SK-N-SH (cell line): Measurements from ENCODE around the gene ASPSCR1. TPM values are rescaled to one million over a fixed set of nuclear protein-coding genes. Genes with fewer than 3 reads are reported as not detected.
A peak's percentile ranks its signal among the peaks of the same experiment; 100 is the strongest.

Experiments
- CTCF ChIA-PET: fragments of 300-600, 350-600 bp; formaldehyde crosslinking; extraction: SDS; loops from one replicate; lab custom pipeline; 2021; lab: Yijun Ruan, JAX
- POLR2A ChIA-PET: fragments of 350-600 bp; sonication (Branson Sonifier 250); formaldehyde crosslinking; extraction: SDS; loops from one replicate; lab custom pipeline; 2020; ENCODE audit warnings: antibody characterized with exemption, inconsistent platforms; lab: Yijun Ruan, JAX
- DNase-seq: peaks from one replicate; pipeline ENCODE4 v3.0.0; 2012
- H2AFZ ChIP-seq: fragments of 200-600 bp; sonication (generic); 2 replicates; pipeline ENCODE4 v1.8.1; 2016; ENCODE audit warnings: antibody characterized with exemption, mild to moderate bottlenecking, low read depth
- H3F3A ChIP-seq: fragments of 200-600 bp; sonication (generic); replicated peaks from 2 replicates; pipeline ENCODE3; 2016; ENCODE audit warnings: antibody characterized with exemption, mild to moderate bottlenecking; ENCODE audit not compliant: insufficient read depth
- H3K27ac ChIP-seq, 2 experiments: fragments of 200-500 bp in 1 of 2; fragments of 200-600 bp in 1 of 2; sonication (Bioruptor generic) in 1 of 2; sonication (generic), shearing (Covaris generic) in 1 of 2; 2 replicates each; pipeline versions ENCODE4 v1.5.1 to v1.6.1; 2014 to 2016; ENCODE audit warnings: low read depth in 2 of 2, inconsistent platforms in 1 of 2, low read length in 1 of 2, mild to moderate bottlenecking in 1 of 2, mixed read lengths in 1 of 2
- H3K27me3 ChIP-seq: fragments of 200-600 bp; sonication (generic), shearing (Covaris generic); 2 replicates; pipeline ENCODE4 v1.6.1; 2016; ENCODE audit warnings: mixed run types; ENCODE audit not compliant: insufficient read depth
- H3K36me3 ChIP-seq, 2 experiments: fragments of 200-500 bp in 1 of 2; fragments of 200-600 bp in 1 of 2; sonication (Bioruptor generic) in 1 of 2; sonication (generic) in 1 of 2; replicated peaks in 1 of 2; 2 replicates each; pipeline versions ENCODE3 to v1.5.1; 2014 to 2016; ENCODE audit warnings: low read length in 1 of 2, mild to moderate bottlenecking in 1 of 2; ENCODE audit not compliant: insufficient read depth in 2 of 2, control insufficient read depth in 1 of 2
- H3K4me1 ChIP-seq, 2 experiments: fragments of 200-500 bp in 1 of 2; fragments of 200-600 bp in 1 of 2; sonication (Bioruptor generic) in 1 of 2; sonication (generic), shearing (Covaris generic) in 1 of 2; 2 replicates each; pipeline versions ENCODE4 v1.5.1 to v1.6.1; 2014 to 2016; ENCODE audit warnings: low read depth in 1 of 2, low read length in 1 of 2, mixed run types in 1 of 2; ENCODE audit not compliant: insufficient read depth in 2 of 2, control insufficient read depth in 1 of 2
- H3K4me2 ChIP-seq: fragments of 200-600 bp; sonication (generic), shearing (Covaris generic); 2 replicates; pipeline ENCODE4 v1.6.1; 2017; ENCODE audit warnings: mixed run types
- H3K4me3 ChIP-seq, 2 experiments: fragments of 200-500 bp in 1 of 2; fragments of 200-600 bp in 1 of 2; sonication (Bioruptor generic) in 1 of 2; sonication (generic), shearing (Covaris generic) in 1 of 2; 2 replicates each; pipeline versions ENCODE4 v1.5.1 to v1.8.1; 2014 to 2016; ENCODE audit warnings: low read depth in 2 of 2, inconsistent platforms in 1 of 2, low read length in 1 of 2, mild to moderate bottlenecking in 1 of 2, mixed read lengths in 1 of 2, moderate library complexity in 1 of 2
- H3K79me2 ChIP-seq: fragments of 200-600 bp; sonication (generic); 2 replicates; pipeline ENCODE4 v1.8.1; 2017; ENCODE audit warnings: mild to moderate bottlenecking; ENCODE audit not compliant: insufficient read depth
- H3K9ac ChIP-seq: fragments of 200-600 bp; sonication (generic); 2 replicates; pipeline ENCODE4 v1.6.1; 2017; ENCODE audit warnings: mixed run types
- H3K9me2 ChIP-seq: fragments of 200-600 bp; sonication (generic); 2 replicates; pipeline ENCODE4 v1.6.1; 2017; ENCODE audit warnings: mixed run types
- H3K9me3 ChIP-seq: fragments of 200-600 bp; sonication (generic); 2 replicates; pipeline ENCODE4 v1.6.1; 2017; ENCODE audit warnings: mixed run types, mild to moderate bottlenecking, moderate library complexity
- H4K20me1 ChIP-seq: fragments of 200-600 bp; sonication (generic); 2 replicates; pipeline ENCODE4 v1.6.1; 2017; ENCODE audit warnings: mild to moderate bottlenecking, mixed run types; ENCODE audit not compliant: insufficient read depth
- CHD2 ChIP-seq: fragments of 150-350 bp; IDR thresholded peaks from 2 replicates; pipeline ENCODE4 v1.6.1; 2018; ENCODE audit warnings: low read length; ENCODE audit not compliant: partially characterized antibody
- EP300 ChIP-seq, 2 experiments: IDR thresholded peaks; 2 replicates each; pipeline versions ENCODE4 v1.4.0 to v1.6.1; 2012; ENCODE audit warnings: borderline replicate concordance in 1 of 2, low read depth in 1 of 2, low read length in 1 of 2
- FOXM1 ChIP-seq: IDR thresholded peaks from 2 replicates; pipeline ENCODE4 v1.4.0; 2012; ENCODE audit warnings: low read depth, mild to moderate bottlenecking
- GATA2 ChIP-seq: sonication (generic); formaldehyde crosslinking; IDR thresholded peaks from 2 replicates; pipeline ENCODE4 v1.5.0; 2020; ENCODE audit warnings: mild to moderate bottlenecking, missing genetic modification reagents
- JUND ChIP-seq: IDR thresholded peaks from 2 replicates; pipeline ENCODE4 v1.4.0; 2012
- MAX ChIP-seq: IDR thresholded peaks from 2 replicates; pipeline ENCODE4 v1.4.0; 2012; ENCODE audit warnings: low read depth
- MEF2A ChIP-seq: IDR thresholded peaks from 2 replicates; pipeline ENCODE4 v1.4.0; 2012; ENCODE audit warnings: low read depth, borderline replicate concordance
- MXI1 ChIP-seq: IDR thresholded peaks from 2 replicates; pipeline ENCODE4 v1.6.1; 2012; ENCODE audit warnings: mild to moderate bottlenecking, low read depth, low read length, improper control_type of control experiment
- NRF1 ChIP-seq: IDR thresholded peaks from 2 replicates; pipeline ENCODE4 v1.6.1; 2012; ENCODE audit warnings: low read depth, mild to moderate bottlenecking, low read length
- POLR2AphosphoS5 ChIP-seq: IDR thresholded peaks from 2 replicates; pipeline ENCODE4 v1.6.1; 2012; ENCODE audit warnings: low read depth, low read length
- REST ChIP-seq: IDR thresholded peaks from 2 replicates; pipeline ENCODE4 v1.6.1; 2012; ENCODE audit warnings: mild to moderate bottlenecking, low read depth, low read length, moderate library complexity
- SIN3A ChIP-seq: IDR thresholded peaks from 2 replicates; pipeline ENCODE4 v1.6.1; 2012; ENCODE audit warnings: low read depth, mild to moderate bottlenecking, low read length, moderate library complexity, borderline replicate concordance
- SMC3 ChIP-seq: IDR thresholded peaks from 2 replicates; pipeline ENCODE4 v1.6.1; 2012; ENCODE audit warnings: low read depth, low read length, improper control_type of control experiment
- USF1 ChIP-seq: IDR thresholded peaks from 2 replicates; pipeline ENCODE4 v1.4.0; 2012; ENCODE audit warnings: low read depth, borderline replicate concordance
- YY1 ChIP-seq: IDR thresholded peaks from 2 replicates; pipeline ENCODE4 v1.4.0; 2012; ENCODE audit warnings: low read depth, mild to moderate bottlenecking
- WGBS: methylation state at CpG from one replicate; pipeline ENCODE4 v1.1.6; 2017; ENCODE audit warnings: low lambda C conversion rate; 5-methylcytosine and 5-hydroxymethylcytosine counted together
- polyA plus RNA-seq, 3 experiments: library from polyadenylated mRNA; depleted of rRNA; stranded (reverse); fragments of >200 nt; gene quantifications; 2 replicates each; pipeline ENCODE4 v1.2.3, GENCODE V29; 2012

The ASPSCR1 gene
- polyA plus RNA-seq, 1 of the 3 experiments (the other 2 are of a cell fraction) = 36.2 TPM

GRCh38 chr17:82064433-82065192, 87.2 kb downstream of the ASPSCR1 start:
- Histone ChIP-seq H3K9me3 (no peaks in the 10 kb centered on the region), H2AFZ (no peak overlapping the region), H3K9ac (peak overlapping the region; percentile 89), H3K36me3 (peaks cover 16 to 45% of the 10 kb centered on the region in 2 experiments), H4K20me1 (no peaks in the 10 kb centered on the region), H3K4me1 (peaks cover 12 to 21% of the 10 kb centered on the region in 2 experiments; a peak in 2 of 4 replicates), H3K27me3 (no peaks in the 10 kb centered on the region), H3F3A (peaks cover 18% of the 10 kb centered on the region), H3K4me3 (peak overlapping the region; percentile 81 to 95), H3K9me2 (no peaks in the 10 kb centered on the region), H3K79me2 (peaks cover 26% of the 10 kb centered on the region), H3K4me2 (peak overlapping the region; percentile 100), H3K27ac (no peak overlapping the region)
- CTCF ChIA-PET = interaction anchor here (1.2 to 8.0 kb wide), 6 partner anchors 8 to 43 kb away, joined by 3 to 47 read pairs (median 6); partner anchors contain the start of genes DCXR, GPS1, RAC3 and RFNG
- POLR2A ChIA-PET = interaction anchor here (0.6 kb wide), 1 partner anchor 34 kb away, joined by 3 read pairs; no protein-coding TSS in a partner anchor
- TF ChIP-seq MEF2A (no peak), MXI1 (no peak), SIN3A (no peak), REST (no peak), FOXM1 (no peak), GATA2 (CRISPR knock-in tag) (no peak), CHD2 (no peak), EP300 (IDR thresholded peaks at IDR 0.05; ENCODE audit: borderline replicate concordance in 1 of 2, low read depth in 1 of 2, low read length in 1 of 2) (no peak), YY1 (no peak), USF1 (no peak), POLR2AphosphoS5 (no peak), NRF1 (no peak), JUND (no peak), MAX (no peak), SMC3 (no peak)
- no peak for DNase-seq
- WGBS = 28% methylated on average over 21 of the region's 36 CpGs
